GM18868 (cell line): Measurements from ENCODE around the gene PTBP1.
"Not testable (repeated sequence)": the region's sequence is repeated elsewhere in the genome, so short reads cannot be mapped to it uniquely, and the experiment has no call there.

ENCODE experiments used
- ATAC-seq: cut with Tn5 transposase; IDR thresholded peaks from one replicate; pipeline ENCODE4 v1.9.1; 2021; ENCODE audit warnings: mild to moderate bottlenecking, moderate library complexity; ENCODE audit not compliant: unreplicated experiment

PTBP1 gene

DNA sequence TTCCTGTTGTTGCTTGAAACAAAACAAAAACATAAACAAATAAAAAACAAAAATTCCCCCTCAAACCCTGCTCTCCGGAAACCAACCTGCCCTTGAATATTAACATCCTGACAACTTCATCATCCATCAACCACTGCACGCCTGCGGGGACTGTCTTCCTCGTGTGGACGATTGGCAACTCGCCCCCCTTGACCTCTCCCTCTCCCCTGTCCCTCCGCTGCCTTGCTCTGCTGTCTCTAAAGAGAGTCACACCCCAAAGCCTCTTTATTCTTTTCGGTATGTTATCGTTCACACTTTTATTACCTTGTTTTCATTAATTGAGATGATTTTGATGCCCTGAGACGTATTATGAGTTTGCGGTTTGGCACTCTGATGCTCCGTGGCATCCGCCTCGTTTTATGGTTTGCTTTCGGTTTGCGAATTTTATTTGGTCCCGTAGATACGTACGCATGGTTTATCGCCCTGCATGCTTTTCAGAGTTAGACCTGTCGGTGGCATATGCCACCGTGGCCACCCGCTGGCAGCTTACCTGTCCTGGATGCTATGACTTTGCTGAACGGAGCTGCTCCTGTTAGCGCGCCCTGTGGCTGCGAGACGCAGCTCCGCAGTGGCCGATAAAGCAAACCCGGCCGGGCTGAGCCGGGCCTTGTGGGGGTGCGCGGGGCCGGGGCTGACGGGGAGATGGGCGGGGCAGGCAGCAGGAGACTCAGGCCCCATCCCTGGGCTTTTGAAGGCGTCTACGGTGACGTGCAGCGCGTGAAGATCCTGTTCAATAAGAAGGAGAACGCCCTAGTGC, 10.6 kb downstream of the PTBP1 start:
- no peak for ATAC-seq

GRCh38 chr19:808423-808775, 11.1 kb downstream of the PTBP1 start:
- no peak for ATAC-seq

GRCh38 chr19:810077-810855, 13.0 kb downstream of the PTBP1 start:
- no peak for ATAC-seq

- no peak for ATAC-seq
Measured at GRCh38 chr19:810883-811489, 13.7 kb downstream of the PTBP1 start.

DNA sequence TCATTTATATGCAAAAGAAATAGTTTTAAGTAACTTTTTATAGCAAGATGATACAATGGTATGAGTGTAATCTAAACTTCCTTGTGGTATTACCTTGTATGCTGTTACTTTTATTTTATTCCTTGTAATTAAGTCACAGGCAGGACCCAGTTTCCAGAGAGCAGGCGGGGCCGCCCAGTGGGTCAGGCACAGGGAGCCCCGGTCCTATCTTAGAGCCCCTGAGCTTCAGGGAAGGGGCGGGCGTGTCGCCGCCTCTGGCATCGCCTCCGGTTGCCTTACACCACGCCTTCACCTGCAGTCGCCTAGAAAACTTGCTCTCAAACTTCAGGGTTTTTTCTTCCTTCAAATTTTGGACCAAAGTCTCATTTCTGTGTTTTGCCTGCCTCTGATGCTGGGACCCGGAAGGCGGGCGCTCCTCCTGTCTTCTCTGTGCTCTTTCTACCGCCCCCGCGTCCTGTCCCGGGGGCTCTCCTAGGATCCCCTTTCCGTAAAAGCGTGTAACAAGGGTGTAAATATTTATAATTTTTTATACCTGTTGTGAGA, 14.3 kb downstream of the PTBP1 start:
- no peak for ATAC-seq

DNA sequence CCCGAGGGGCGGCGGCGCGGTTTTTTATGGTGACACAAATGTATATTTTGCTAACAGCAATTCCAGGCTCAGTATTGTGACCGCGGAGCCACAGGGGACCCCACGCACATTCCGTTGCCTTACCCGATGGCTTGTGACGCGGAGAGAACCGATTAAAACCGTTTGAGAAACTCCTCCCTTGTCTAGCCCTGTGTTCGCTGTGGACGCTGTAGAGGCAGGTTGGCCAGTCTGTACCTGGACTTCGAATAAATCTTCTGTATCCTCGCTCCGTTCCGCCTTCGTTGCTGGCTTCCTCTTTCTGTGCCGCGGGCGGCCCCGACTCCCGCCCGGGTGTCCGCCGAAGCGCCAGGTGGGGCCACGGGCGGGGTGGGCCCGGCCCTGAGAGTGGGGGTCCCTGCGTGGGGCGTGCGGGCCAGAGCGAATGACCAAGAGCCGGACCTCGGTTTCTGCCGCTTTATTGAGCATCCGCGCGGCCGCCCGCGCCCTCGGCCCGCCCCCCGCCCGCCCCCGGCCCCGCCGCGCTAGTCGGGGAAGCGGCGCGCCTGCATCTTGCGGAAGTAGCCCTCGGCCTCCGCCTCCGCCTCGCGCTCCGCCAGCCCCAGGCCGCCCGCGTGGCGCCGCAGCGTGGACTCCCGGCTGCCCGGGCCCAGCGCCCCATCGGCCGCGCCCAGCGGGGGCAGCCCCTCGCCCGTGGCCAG, 14.9 kb downstream of the PTBP1 start:
- ATAC-seq = no peak

DNA sequence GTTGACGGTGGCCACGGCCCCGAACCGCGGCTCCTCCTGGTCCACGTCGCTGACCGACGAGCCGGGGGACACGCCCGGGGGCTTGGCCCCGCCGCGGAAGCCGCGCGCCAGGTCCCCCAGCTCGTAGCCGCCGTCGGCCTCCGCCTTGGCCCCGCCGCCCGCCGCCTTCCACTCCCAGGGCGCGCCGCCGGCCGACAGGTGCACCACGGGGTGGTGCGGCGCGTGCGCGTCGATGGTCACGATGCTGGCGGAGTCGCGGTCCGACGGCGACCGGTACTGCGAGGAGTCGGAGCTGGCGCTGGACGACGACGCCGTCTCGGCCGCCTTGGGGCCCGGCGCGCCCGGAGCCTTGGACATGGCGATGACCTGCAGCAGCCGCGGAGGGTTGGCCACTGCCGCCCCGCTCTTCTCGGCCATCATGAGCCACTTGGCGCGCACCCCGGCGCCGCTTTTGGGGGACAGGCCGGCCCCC, 15.5 kb downstream of the PTBP1 start:
- no peak for ATAC-seq

DNA sequence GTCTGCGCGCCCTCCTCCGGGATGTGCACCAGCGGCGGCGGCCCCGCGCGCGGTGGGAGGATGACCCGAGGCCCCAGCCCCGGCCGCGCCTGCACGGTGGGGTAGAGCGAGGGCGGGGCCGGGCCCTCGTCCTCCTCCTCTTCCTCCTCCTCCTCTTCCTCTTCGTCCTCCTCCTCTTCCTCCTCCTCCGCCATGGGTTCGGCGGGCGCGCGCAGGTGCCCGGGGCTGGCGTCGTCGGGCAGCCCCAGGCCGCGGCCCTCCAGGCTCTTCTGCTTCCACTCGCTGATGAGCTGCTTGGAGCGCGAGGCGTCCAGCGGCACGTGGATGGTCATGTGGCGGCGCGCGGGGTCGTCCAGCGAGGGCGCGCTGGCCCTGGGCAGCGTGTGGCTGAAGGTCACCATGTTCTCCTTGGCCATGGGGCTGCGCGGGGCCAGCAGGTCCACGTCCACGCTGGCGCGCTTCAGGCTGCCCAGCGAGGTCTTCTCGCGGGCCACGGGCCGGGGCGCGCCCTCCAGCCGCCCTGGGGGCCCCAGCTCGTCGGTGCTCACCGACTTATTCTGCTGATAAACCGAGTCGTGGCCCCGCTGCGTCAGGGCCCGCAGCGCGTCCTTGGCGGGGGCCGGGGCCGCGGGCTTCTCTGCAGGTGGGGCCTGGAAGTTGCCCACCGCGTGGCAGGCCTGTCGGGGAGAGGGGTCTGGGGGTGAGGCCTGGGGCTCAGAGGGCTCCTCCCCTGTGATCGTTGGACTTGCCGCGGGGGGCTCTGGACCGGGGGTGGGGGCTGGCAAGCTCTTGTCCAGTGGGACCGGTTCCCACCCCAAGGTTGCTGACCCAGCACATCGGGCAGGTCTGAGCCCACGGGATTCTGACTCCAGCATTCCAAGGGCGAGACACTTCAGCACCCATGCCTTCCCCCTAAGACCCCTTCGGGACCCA, 16.2 kb downstream of the PTBP1 start:
- ATAC-seq = no peak

DNA sequence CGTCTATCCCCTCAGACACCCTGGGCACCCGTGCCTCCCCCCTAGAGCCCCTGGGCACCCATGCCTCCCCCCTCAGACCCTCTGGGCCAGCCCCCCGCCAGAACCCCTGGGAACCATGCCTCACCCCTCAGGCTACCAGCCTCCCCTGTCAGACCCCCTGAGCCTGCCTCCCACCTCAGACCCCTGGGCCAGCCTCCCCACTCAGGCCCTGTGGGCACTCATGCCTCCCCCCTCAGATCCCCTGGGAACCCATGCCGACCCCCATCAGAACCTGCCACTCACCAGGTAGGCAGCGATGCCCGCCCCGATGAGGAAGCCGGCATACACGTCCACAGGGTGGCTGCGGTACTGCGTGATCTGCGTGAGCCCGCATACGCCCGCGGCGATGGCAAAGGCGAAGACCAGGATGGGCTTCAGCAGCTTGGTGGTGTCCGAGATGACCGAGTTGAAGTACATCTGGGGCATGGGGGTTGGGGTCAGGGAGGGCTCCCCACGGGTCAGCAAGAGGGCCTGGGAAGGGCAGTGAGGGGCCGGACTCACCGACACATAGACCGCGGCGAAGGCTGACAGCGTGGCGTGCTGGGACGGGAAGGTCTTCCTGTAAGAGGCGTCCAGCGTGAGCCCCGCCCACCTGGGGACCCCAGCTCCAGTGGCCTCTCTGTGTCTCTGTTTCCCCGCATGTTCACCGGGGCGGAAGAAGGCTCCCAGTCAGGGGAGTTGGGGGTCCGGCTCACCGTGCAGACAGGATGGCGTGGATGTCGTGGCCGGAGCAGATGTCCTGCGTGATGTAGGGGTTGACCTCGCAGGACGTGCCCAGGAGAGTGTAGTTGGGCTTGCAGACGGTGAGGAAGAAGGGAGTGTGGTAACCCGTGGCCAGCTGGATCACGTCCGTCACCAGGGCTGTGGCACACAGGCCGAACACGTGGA, 17.2 kb downstream of the PTBP1 start:
- ATAC-seq = no peak

GRCh38 chr19:815079-815774, 18.0 kb downstream of the PTBP1 start:
- no peak for ATAC-seq

GRCh38 chr19:815775-816499, 18.7 kb downstream of the PTBP1 start:
- ATAC-seq = no peak

- no peak for ATAC-seq
Measured at GRCh38 chr19:816500-816857, 19.2 kb downstream of the PTBP1 start.

DNA sequence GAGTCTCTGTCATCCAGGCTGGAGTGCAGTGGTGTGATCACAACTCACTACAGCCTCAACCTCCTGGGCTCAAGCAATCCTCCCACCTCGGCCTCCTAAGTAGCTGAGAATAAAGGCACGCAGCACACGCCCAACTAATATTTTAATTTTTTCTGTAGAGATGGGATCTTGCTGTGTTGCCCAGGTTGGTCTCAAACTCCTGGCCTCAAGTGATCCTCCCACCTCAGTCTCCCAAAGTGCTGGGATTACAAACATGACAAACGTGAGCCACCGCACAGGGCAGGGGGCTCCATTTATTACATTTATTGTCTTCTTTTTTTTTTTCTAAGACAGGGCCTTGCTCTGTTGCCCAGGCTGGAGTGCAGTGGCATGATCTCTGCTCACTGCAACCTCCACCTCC, 23.0 kb downstream of the PTBP1 start:
- ATAC-seq = not testable (repeated sequence)

GRCh38 chr19:821231-821824, 24.1 kb downstream of the PTBP1 start:
- no peak for ATAC-seq

DNA sequence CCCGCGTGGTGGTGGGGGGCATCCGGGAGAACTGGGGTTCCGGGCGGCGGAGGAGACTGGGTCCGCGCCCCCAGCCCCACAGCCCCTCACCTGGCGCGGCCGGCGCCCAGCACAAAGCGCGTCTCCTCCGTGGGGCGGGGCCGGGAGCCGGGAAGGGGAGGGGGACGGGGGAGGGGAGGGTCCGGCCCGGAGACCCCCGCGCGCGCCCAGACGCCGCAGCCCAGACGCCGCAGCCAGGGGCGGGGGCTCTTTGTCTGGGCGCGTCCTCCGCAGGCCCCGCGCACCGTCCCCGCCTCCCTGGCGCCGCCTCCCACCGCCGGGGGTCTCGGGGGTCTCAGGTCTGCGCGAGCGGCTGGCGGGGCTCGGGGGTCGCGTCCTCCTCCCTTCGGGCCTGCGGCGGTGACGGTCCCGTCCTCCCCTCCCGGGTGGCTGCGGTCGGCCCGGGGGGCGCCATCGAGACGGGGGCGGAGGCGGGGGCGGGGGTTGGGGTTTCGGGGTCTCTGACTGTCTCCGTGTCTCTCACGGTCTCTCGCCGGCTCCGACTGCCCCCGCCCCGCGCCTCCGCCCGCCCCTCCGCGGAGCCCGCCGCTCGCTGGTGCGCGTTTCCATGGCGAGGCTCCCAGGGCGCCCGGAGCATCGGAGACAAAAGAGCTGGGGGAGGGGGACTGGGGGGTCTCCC, 24.7 kb downstream of the PTBP1 start, which contains the start of gene PLPPR3:
Gene PLPPR3, minus strand, starts transcription at position 131 of the 679 bp plus-strand sequence. CDS start 396 bp downstream, outside the sequence.
- no peak for ATAC-seq

DNA sequence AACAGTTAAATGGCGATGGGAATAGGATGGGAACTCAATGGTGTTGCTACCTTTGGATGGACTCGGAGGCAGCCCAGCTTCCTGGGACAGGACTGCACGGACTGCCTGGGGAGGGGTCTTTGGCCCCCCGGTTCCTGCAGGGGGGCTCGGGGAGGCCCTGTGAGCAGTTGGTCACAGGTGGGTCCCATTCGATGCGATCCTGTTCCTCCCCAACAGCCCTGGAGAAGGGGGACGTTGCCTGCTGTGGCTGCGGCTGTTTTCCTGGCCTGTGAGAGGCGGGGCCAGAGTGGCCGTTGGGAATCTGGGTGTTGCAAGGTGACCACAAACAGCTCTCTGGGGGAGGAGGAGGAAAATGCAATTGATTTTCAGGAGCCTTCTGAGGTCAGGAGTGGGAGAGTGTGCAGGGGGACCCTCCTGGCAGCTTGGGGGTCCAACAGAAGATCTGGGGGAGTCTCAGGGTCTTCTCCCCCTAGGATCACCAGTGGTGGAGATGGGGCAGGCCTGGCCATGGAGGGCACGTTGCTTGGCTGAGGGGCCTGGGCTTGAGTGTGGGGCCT, 26.4 kb downstream of the PTBP1 start:
- no peak for ATAC-seq
